Lung (tissue), 12 donors: ENCODE measurements around the gene ARHGAP29. TPM values are rescaled to one million over a fixed set of nuclear protein-coding genes. Genes with fewer than 3 reads are reported as not detected.

Experiments
- ATAC-seq: fragments of 200-7000 bp; cut with Tn5 transposase; one replicate; pipeline ENCODE4 v1.9.1; 2020; ENCODE audit warnings: moderate number of reproducible peaks; ENCODE audit not compliant: insufficient read depth, low FRiP score
- DNase-seq, 3 donors: peaks; one replicate each; pipeline ENCODE4 v3.0.0-alpha.2; 2013 to 2017
- H3K27ac ChIP-seq, 2 donors: one replicate each; pipeline ENCODE4 v1.5.1; 2013; ENCODE audit warnings: mild to moderate bottlenecking in 2 of 2, moderate library complexity in 2 of 2, control low read depth in 1 of 2, inconsistent platforms in 1 of 2, low read depth in 1 of 2, low read length in 1 of 2
- H3K27me3 ChIP-seq, 3 donors: one replicate each; pipeline ENCODE4 v1.5.1; 2013; ENCODE audit warnings: low read length in 2 of 3; ENCODE audit not compliant: control insufficient read depth in 3 of 3, insufficient read depth in 3 of 3
- H3K36me3 ChIP-seq, 4 donors: one replicate each; pipeline ENCODE4 v1.5.1; 2013; ENCODE audit warnings: low read length in 4 of 4, mild to moderate bottlenecking in 1 of 4, moderate library complexity in 1 of 4; ENCODE audit not compliant: control insufficient read depth in 4 of 4, insufficient read depth in 4 of 4
- H3K4me1 ChIP-seq, 5 donors: one replicate each; pipeline ENCODE4 v1.5.1; 2013; ENCODE audit warnings: low read length in 5 of 5, mild to moderate bottlenecking in 2 of 5, moderate library complexity in 1 of 5; ENCODE audit not compliant: control insufficient read depth in 5 of 5, insufficient read depth in 5 of 5
- H3K4me3 ChIP-seq: one replicate; pipeline ENCODE4 v1.5.1; 2013; ENCODE audit warnings: mild to moderate bottlenecking, control low read depth, moderate library complexity
- H3K9ac ChIP-seq, 2 donors: one replicate each; pipeline ENCODE4 v1.5.1; 2013; ENCODE audit warnings: low read length in 2 of 2, control low read depth in 1 of 2; ENCODE audit not compliant: insufficient read depth in 1 of 2
- H3K9me3 ChIP-seq, 4 donors: one replicate each; pipeline ENCODE4 v1.5.1; 2013; ENCODE audit warnings: low read length in 3 of 4, mild to moderate bottlenecking in 1 of 4, moderate library complexity in 1 of 4; ENCODE audit not compliant: control insufficient read depth in 4 of 4, insufficient read depth in 3 of 4
- WGBS, 2 donors: extraction: QIAGEN DNeasy Blood & Tissue Kit; methylation state at CpG; one replicate each; pipeline ENCODE4 v1.1.7; 2013; 5-methylcytosine and 5-hydroxymethylcytosine counted together
- polyA plus RNA-seq, 2 donors: library from polyadenylated mRNA; stranded (reverse); fragments of 200-250 nt; gene quantifications; one replicate each; pipeline ENCODE4 v1.2.1, GENCODE V29; 2013
- total RNA-seq, 2 donors: library from RNA; depleted of rRNA in 1 of 2; stranded (reverse); fragments of >200 nt in 1 of 2; gene quantifications; one replicate each; pipeline ENCODE4 v1.2.1, GENCODE V29; 2014 to 2021
- TF ChIP-seq, protein P1 (sequence below): IDR thresholded peaks from 2 replicates; pipeline ENCODE4 v1.5.1; 2012; ENCODE audit warnings: mild to moderate bottlenecking; ENCODE audit errors: control extremely low read depth, extremely low read depth
- donor health status: control.
- donor health status: control.
- donor health status: Bipolar disorder and iron deficiency.
- donor health status: healthy.
- donor health status: DM: yes; HTN: yes; CAD: no.

ARHGAP29 gene
- total and polyA plus RNA-seq, 4 donors = 13.3 to 144 (median 30.4) TPM

DNA sequence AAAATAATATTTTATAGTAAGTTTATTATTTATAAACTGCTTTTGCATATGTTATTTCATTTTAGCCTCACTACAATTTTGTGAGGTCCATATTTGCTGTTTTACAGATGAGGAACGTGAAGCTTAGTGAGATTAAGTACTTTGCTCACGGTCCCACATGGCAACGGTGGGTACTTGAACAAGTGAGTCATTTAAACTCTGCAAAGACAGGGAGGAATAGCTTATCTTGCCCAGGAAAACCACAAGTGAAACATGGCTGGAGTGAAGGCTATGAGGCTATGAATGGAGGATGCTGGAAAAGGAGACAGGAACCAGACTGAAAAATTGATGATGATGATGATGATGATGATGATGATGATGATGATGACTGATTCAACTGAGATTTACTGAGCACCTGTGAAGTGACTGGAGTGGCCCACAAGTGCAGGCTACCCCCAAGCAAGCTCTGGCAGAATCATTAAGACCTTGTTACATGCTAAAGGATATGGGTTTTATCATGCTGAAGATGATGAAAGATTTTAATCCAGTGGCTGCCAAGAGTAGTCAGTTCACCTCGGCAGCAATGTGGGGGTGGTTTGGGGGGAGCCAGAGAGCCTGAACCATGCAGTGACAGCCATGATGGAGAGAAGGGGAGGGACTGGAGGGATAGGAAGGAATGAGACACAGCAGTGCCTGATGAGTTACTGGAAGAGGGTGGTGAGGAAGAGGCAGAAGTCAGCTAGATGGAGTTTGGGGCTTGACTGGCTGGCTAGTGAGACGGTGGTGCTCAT is 115.0 kb downstream of the ARHGAP29 start:
- Histone ChIP-seq H3K27me3 (no peaks in the 10 kb centered on the region), H3K4me1 (no peaks in the 10 kb centered on the region), H3K36me3 (no peaks in the 10 kb centered on the region), H3K27ac (no peak overlapping the region), H3K9me3 (no peaks in the 10 kb centered on the region), H3K9ac (no peak overlapping the region), H3K4me3 (no peak overlapping the region)
- ATAC-seq = no peak
- no peak for DNase-seq
- 71 to 76% methylated on average over 5 of the region's 5 CpGs for WGBS, 2 donors
- TF ChIP-seq, protein P1, sequence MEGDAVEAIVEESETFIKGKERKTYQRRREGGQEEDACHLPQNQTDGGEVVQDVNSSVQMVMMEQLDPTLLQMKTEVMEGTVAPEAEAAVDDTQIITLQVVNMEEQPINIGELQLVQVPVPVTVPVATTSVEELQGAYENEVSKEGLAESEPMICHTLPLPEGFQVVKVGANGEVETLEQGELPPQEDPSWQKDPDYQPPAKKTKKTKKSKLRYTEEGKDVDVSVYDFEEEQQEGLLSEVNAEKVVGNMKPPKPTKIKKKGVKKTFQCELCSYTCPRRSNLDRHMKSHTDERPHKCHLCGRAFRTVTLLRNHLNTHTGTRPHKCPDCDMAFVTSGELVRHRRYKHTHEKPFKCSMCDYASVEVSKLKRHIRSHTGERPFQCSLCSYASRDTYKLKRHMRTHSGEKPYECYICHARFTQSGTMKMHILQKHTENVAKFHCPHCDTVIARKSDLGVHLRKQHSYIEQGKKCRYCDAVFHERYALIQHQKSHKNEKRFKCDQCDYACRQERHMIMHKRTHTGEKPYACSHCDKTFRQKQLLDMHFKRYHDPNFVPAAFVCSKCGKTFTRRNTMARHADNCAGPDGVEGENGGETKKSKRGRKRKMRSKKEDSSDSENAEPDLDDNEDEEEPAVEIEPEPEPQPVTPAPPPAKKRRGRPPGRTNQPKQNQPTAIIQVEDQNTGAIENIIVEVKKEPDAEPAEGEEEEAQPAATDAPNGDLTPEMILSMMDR = no peak

Other genes with a start within 250 kb of the ARHGAP29 start
- 1 to 10 TPM in 1 of 2 donors, under 1 TPM in 1; 1.00 to 1.0 TPM for gene ABCA4, start 116.4 kb downstream of the ARHGAP29 start, total RNA-seq
- gene ABCA4, start 116.4 kb downstream of the ARHGAP29 start, polyA plus RNA-seq = under 1 TPM; 0.21 to 0.33 TPM
- 10 to 100 TPM; 58.6 to 80.7 TPM for gene ABCD3, start 180.8 kb upstream of the ARHGAP29 start, total RNA-seq
- 10 to 100 TPM; 28.5 to 29.0 TPM for gene ABCD3, start 180.8 kb upstream of the ARHGAP29 start, polyA plus RNA-seq